Endothelial cell of umbilical vein (primary cell): Measurements from ENCODE around the gene SLC35F3. TPM values are rescaled to one million over a fixed set of nuclear protein-coding genes. Genes with fewer than 3 reads are reported as not detected.

ENCODE experiments used
- BruUV-seq: library from RNA; stranded (reverse); fragments of 400-500 nt; replicated peaks from 2 replicates; lab custom pipeline; 2021; lab: Mats Ljungman, UMichigan
- CTCF ChIA-PET: fragments of 300-600, 350-600 bp; sonication (Branson Sonifier 250); formaldehyde crosslinking; loops from one replicate; lab custom pipeline; 2021; ENCODE audit warnings: antibody characterized with exemption, inconsistent platforms; lab: Charles Lee
- POLR2A ChIA-PET: fragments of 300-600, 350-600 bp; sonication (Branson Sonifier 250); formaldehyde crosslinking; loops from one replicate; lab custom pipeline; 2021; ENCODE audit warnings: antibody characterized with exemption, inconsistent platforms; lab: Charles Lee
- DNase-seq: peaks from one replicate; pipeline ENCODE4 v3.0.0-alpha.2; 2011; ENCODE audit warnings: low read depth, low spot score
- FAIRE-seq: peaks from 2 replicates; lab custom pipeline; 2011; peaks lifted over from hg19 to GRCh38; lab: Jason Lieb, UNC
- H2AFZ ChIP-seq: 2 replicates; pipeline ENCODE4 v1.6.0; 2012; ENCODE audit warnings: low read depth, low read length, control low read depth, inconsistent platforms
- H3K27ac ChIP-seq: 2 replicates; pipeline ENCODE4 v1.5.1; 2011; ENCODE audit warnings: low read depth, mild to moderate bottlenecking, control low read depth, low read length, moderate library complexity; ENCODE audit not compliant: insufficient read depth
- H3K27me3 ChIP-seq, 2 experiments: 2 replicates each; pipeline versions ENCODE4 v1.6.0 to v1.6.1; 2011; ENCODE audit warnings: low read length in 2 of 2, mixed read lengths in 1 of 2; ENCODE audit not compliant: control insufficient read depth in 2 of 2, insufficient read depth in 2 of 2
- H3K36me3 ChIP-seq, 2 experiments: 2 replicates in 1 of 2; 3 replicates in 1 of 2; pipeline ENCODE4 v1.5.1; 2011; ENCODE audit warnings: low read length in 2 of 2, mild to moderate bottlenecking in 1 of 2, moderate library complexity in 1 of 2; ENCODE audit not compliant: control insufficient read depth in 2 of 2, insufficient read depth in 2 of 2; ENCODE audit errors: extremely low read depth in 1 of 2
- H3K4me1 ChIP-seq: 3 replicates; pipeline ENCODE4 v1.5.1; 2011; ENCODE audit warnings: mild to moderate bottlenecking, low read length; ENCODE audit not compliant: control insufficient read depth, insufficient read depth; ENCODE audit errors: extremely low read depth
- H3K4me2 ChIP-seq: 2 replicates; pipeline ENCODE4 v1.6.1; 2011; ENCODE audit warnings: low read length, control low read depth, mixed read lengths; ENCODE audit not compliant: insufficient read depth
- H3K4me3 ChIP-seq, 3 experiments: fragments of 200-600 bp in 1 of 3; sonication (generic), shearing (Covaris generic) in 1 of 3; replicated peaks in 1 of 3; 2 replicates each; pipeline ENCODE4 v1.5.1; 2011 to 2016; ENCODE audit warnings: control low read depth in 3 of 3, low read length in 3 of 3, mild to moderate bottlenecking in 2 of 3, inconsistent platforms in 1 of 3, low read depth in 1 of 3, moderate library complexity in 1 of 3; ENCODE audit not compliant: insufficient read depth in 1 of 3
- H3K79me2 ChIP-seq: 2 replicates; pipeline ENCODE4 v1.6.0; 2012; ENCODE audit warnings: low read length, inconsistent platforms; ENCODE audit not compliant: control insufficient read depth, insufficient read depth
- H3K9ac ChIP-seq: replicated peaks from 2 replicates; pipeline ENCODE3; 2011; ENCODE audit warnings: low read length, control low read depth; ENCODE audit not compliant: insufficient read depth; ENCODE audit errors: extremely low read depth
- H3K9me1 ChIP-seq: replicated peaks from 3 replicates; pipeline ENCODE4 v1.6.0; 2011; ENCODE audit warnings: mild to moderate bottlenecking, low read length; ENCODE audit not compliant: control insufficient read depth, insufficient read depth; ENCODE audit errors: extremely low read depth
- H3K9me3 ChIP-seq: replicated peaks from 2 replicates; pipeline ENCODE4 v1.5.1; 2012; ENCODE audit warnings: low read length, inconsistent platforms; ENCODE audit not compliant: control insufficient read depth, insufficient read depth
- H4K20me1 ChIP-seq: replicated peaks from 2 replicates; pipeline ENCODE3; 2011; ENCODE audit warnings: mild to moderate bottlenecking, low read length; ENCODE audit not compliant: control insufficient read depth, insufficient read depth; ENCODE audit errors: extremely low read depth
- CTCF ChIP-seq, 2 donors: IDR thresholded peaks; 1 replicate in 1 of 2; 2 replicates in 1 of 2; pipeline ENCODE4 v1.5.1; 2011; ENCODE audit warnings: low read length in 2 of 2, mild to moderate bottlenecking in 2 of 2, moderate library complexity in 2 of 2, control low read depth in 1 of 2, inconsistent platforms in 1 of 2, low read depth in 1 of 2; ENCODE audit not compliant: insufficient read depth in 1 of 2; ENCODE audit errors: extremely low read depth in 1 of 2
- FOS ChIP-seq: IDR thresholded peaks from 2 replicates; pipeline ENCODE4 v1.6.1; 2011; ENCODE audit warnings: mild to moderate bottlenecking, low read length, moderate library complexity, borderline replicate concordance; ENCODE audit not compliant: insufficient read depth
- GATA2 ChIP-seq: IDR thresholded peaks from 2 replicates; pipeline ENCODE4 v1.7.0; 2011; ENCODE audit warnings: low read depth, mild to moderate bottlenecking, moderate library complexity, mixed read lengths, low read length; ENCODE audit not compliant: insufficient read length, insufficient read depth
- JUN ChIP-seq: IDR thresholded peaks from 2 replicates; pipeline ENCODE4 v1.6.1; 2011; ENCODE audit warnings: borderline replicate concordance, low read depth; ENCODE audit not compliant: insufficient read length, insufficient read depth
- MYC ChIP-seq: IDR thresholded peaks from one replicate; pipeline ENCODE4 v1.6.1; 2011; ENCODE audit warnings: mild to moderate bottlenecking, low read depth, low read length
- POLR2A ChIP-seq: IDR thresholded peaks from 2 replicates; pipeline ENCODE4 v1.6.1; 2012; ENCODE audit warnings: low read depth, mild to moderate bottlenecking, control low read depth, low read length
- dilution Hi-C: fragments of 300-500 bp; cut with MboI; formaldehyde crosslinking; loops from one replicate; pipeline ENCODE4 v1.15.0; 2019; ENCODE audit warnings: low sequenced_read_pairs; ENCODE audit not compliant: extremely low pct_ligation_motif_present
- intact Hi-C: fragments of 100-400 bp; cut with micrococcal nuclease; formaldehyde crosslinking; loops from one replicate; pipeline ENCODE4 v1.10.0; 2022
- polyA plus RNA-seq, 4 experiments: library from polyadenylated mRNA; depleted of rRNA in 3 of 4; stranded (reverse) in 3 of 4; unstranded in 1 of 4; fragments of >200 nt; gene quantifications; 2 replicates each; pipeline versions ENCODE4 v1.2.1 to v1.2.3, GENCODE V29; 2011 to 2012; ENCODE audit warnings: missing spikeins in 1 of 4
- total RNA-seq: library from RNA; stranded (reverse); gene quantifications from 2 replicates; pipeline ENCODE4 v1.2.3, GENCODE V29; 2021

SLC35F3 gene
- total and polyA plus RNA-seq, 2 donors (not counting 3 experiments of a cell fraction or from before 2014, with no cell fraction given) = not detected

- no peaks in the 10 kb centered on the region for H3K9me1 ChIP-seq
- no peak for FAIRE-seq
- TF ChIP-seq JUN (no peak), MYC (no peak), GATA2 (no peak), POLR2A (no peak), FOS (no peak)
- H3K4me2 ChIP-seq = no peak overlapping the region
- H3K27ac ChIP-seq = no peak overlapping the region
- H3K27me3 ChIP-seq = no peaks in the 10 kb centered on the region
- H3K4me3 ChIP-seq = no peak overlapping the region
- H4K20me1 ChIP-seq = no peaks in the 10 kb centered on the region
- no peak for DNase-seq
- no peaks in the 10 kb centered on the region for H3K36me3 ChIP-seq
- H3K9ac ChIP-seq = no peak overlapping the region
- H3K79me2 ChIP-seq = no peaks in the 10 kb centered on the region
- H3K9me3 ChIP-seq = no peaks in the 10 kb centered on the region
- no peaks in the 10 kb centered on the region for H3K4me1 ChIP-seq
- ChIA-PET CTCF (interaction anchor here (1.2 to 1.9 kb wide), 2 partner anchors 47 to 64 kb away, joined by 4 read pairs; no protein-coding TSS in a partner anchor), POLR2A (no interaction called here)
- intact Hi-C loops (no loop called here), dilution Hi-C loops (no loop called here)
- H2AFZ ChIP-seq = no peak overlapping the region
- BruUV-seq = no TSS peak
Observed at GRCh38 chr1:234262754-234263105, 358.3 kb downstream of the SLC35F3 start.

DNA sequence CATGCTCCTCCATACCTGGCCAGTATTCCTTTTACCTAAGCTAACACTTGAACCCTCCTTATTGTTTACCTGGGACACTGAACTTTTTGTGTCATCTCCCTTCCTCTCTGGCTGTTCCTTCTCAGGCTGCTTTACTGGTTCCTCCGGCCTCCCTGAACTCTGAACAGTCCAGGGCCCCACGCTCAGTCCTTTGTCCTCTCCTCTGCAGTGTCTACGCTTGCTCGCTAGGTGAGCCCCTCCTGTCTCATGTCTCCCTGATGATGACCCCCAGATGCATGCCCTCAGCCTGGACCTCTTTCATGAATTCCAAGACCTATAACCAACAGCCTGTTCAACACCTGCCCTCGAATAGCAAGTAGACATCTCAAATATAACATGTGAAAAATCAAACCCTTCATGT lies 360.4 kb downstream of the SLC35F3 start:
- POLR2A ChIA-PET = no interaction called here
- H3K4me1 ChIP-seq = no peaks in the 10 kb centered on the region
- no peak overlapping the region for H2AFZ ChIP-seq
- no peaks in the 10 kb centered on the region for H4K20me1 ChIP-seq
- no peak for DNase-seq
- H3K79me2 ChIP-seq = no peaks in the 10 kb centered on the region
- no peaks in the 10 kb centered on the region for H3K9me1 ChIP-seq
- no peak overlapping the region for H3K4me3 ChIP-seq
- H3K27ac ChIP-seq = no peak overlapping the region
- FAIRE-seq = no peak
- no peak for TF ChIP-seq CTCF (IDR thresholded peaks at IDR 0.05; ENCODE audit: extremely low read depth in 1 of 2, insufficient read depth in 1 of 2, low read depth in 1 of 2, low read length in 2 of 2)
- TF ChIP-seq JUN = no peak
- TF ChIP-seq FOS = no peak
- intact Hi-C loops (no loop called here), dilution Hi-C loops (no loop called here)
- no peaks in the 10 kb centered on the region for H3K27me3 ChIP-seq
- H3K4me2 ChIP-seq = no peak overlapping the region
- no peak overlapping the region for H3K9ac ChIP-seq
- no TSS peak for BruUV-seq
- CTCF ChIA-PET = interaction anchor here (1.9 kb wide), 1 partner anchor 62 kb away, joined by 4 read pairs; no protein-coding TSS in a partner anchor
- no peaks in the 10 kb centered on the region for H3K36me3 ChIP-seq
- H3K9me3 ChIP-seq = no peaks in the 10 kb centered on the region
